ENCODE data around the gene DZIP1L.

The DZIP1L gene

DNA sequence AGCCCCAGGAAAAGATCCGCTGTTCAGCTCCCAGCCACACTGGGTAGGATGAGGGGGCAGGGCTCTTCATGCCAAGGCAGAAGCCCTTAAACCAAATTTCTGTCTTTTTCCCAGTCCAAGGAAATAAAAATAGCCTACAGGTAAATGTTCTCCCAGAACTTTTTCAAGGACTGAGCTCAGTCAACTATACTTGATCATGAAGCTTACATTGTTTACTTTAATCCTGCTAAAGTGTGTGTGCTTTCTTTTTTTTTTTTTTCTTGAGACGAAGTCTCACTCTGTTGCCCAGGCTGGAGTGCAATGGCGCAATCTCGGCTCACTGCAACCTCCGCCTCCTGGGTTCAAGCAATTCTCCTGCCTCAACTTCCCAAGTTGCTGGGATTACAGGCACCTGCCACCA is 87.6 kb downstream of the DZIP1L start:
- Histone ChIP-seq H3K27me3 (no peaks in the 10 kb centered on the region), H3K36me3 (peaks cover 11 to 40% (median 37%) of the 10 kb centered on the region in 3 donors), H3K4me1 (no peaks in the 10 kb centered on the region), H3K27ac (no peak overlapping the region), H3K4me3 (no peak overlapping the region), H3K9me3 (no peaks in the 10 kb centered on the region)
- DNase-seq: no peak
- intact Hi-C loops (cut with DNase I; ENCODE audit: low total_unique reads): no loop called here
- TF ChIP-seq, protein P1, sequence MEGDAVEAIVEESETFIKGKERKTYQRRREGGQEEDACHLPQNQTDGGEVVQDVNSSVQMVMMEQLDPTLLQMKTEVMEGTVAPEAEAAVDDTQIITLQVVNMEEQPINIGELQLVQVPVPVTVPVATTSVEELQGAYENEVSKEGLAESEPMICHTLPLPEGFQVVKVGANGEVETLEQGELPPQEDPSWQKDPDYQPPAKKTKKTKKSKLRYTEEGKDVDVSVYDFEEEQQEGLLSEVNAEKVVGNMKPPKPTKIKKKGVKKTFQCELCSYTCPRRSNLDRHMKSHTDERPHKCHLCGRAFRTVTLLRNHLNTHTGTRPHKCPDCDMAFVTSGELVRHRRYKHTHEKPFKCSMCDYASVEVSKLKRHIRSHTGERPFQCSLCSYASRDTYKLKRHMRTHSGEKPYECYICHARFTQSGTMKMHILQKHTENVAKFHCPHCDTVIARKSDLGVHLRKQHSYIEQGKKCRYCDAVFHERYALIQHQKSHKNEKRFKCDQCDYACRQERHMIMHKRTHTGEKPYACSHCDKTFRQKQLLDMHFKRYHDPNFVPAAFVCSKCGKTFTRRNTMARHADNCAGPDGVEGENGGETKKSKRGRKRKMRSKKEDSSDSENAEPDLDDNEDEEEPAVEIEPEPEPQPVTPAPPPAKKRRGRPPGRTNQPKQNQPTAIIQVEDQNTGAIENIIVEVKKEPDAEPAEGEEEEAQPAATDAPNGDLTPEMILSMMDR (IDR thresholded peaks at IDR 0.05): no peak

DNA sequence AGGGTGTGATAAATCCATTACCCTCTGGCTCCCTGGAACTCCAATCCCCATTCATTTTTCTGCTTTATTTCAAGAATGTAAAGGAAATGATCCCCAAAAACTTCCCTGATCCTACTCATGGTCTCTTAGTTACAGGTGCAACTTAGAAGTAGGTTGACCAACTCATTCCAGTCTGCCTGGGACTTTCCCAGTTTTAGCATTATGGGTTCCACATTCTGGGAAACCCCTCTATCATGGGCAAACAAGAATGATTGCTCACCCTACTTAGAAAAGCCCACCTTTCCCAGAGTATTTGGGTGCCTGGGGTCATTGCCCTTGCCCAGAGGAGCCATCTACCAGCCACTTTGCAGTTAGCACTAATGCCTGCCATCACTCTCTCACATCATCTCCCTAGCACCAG is 89.9 kb downstream of the DZIP1L start:
- intact Hi-C loops (cut with DNase I; ENCODE audit: low total_unique reads): no loop called here
- Histone ChIP-seq H3K27ac (no peak overlapping the region), H3K9me3 (no peaks in the 10 kb centered on the region), H3K36me3 (peaks cover 5 to 35% (median 34%) of the 10 kb centered on the region in 3 donors), H3K4me1 (no peaks in the 10 kb centered on the region), H3K4me3 (no peak overlapping the region), H3K27me3 (no peaks in the 10 kb centered on the region)
- TF ChIP-seq, protein P1 (IDR thresholded peaks at IDR 0.05): no peak
- no peak for DNase-seq

DNA sequence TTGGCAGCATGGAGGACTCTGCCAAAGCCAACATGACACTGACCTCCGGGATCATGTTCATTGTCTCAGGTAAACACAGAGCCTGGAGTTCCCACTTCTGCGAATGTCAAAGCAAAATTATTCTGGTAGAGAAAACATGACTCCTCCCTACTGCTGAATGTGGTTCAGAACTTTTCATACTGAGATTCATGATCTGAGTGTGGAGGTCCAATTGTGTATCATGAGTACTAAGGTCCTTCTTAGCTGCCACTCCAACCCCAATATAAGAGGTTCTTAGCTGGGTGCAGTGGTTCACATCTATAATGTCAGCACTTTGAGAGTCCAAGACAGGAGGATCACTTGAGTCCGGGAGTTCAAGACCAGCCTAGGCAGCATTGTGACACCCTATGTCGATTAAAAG is 91.7 kb downstream of the DZIP1L start:
- H3K4me3 ChIP-seq: no peak overlapping the region
- H3K27me3 ChIP-seq: no peaks in the 10 kb centered on the region
- intact Hi-C loops (cut with DNase I; ENCODE audit: low total_unique reads): no loop called here
- no peaks in the 10 kb centered on the region for H3K9me3 ChIP-seq
- no peak for DNase-seq
- TF ChIP-seq, protein P1 (IDR thresholded peaks at IDR 0.05): no peak
- no peak overlapping the region for H3K27ac ChIP-seq
- H3K4me1 ChIP-seq: no peaks in the 10 kb centered on the region
- H3K36me3 ChIP-seq: peaks cover 5 to 23% (median 19%) of the 10 kb centered on the region in 3 donors

DNA sequence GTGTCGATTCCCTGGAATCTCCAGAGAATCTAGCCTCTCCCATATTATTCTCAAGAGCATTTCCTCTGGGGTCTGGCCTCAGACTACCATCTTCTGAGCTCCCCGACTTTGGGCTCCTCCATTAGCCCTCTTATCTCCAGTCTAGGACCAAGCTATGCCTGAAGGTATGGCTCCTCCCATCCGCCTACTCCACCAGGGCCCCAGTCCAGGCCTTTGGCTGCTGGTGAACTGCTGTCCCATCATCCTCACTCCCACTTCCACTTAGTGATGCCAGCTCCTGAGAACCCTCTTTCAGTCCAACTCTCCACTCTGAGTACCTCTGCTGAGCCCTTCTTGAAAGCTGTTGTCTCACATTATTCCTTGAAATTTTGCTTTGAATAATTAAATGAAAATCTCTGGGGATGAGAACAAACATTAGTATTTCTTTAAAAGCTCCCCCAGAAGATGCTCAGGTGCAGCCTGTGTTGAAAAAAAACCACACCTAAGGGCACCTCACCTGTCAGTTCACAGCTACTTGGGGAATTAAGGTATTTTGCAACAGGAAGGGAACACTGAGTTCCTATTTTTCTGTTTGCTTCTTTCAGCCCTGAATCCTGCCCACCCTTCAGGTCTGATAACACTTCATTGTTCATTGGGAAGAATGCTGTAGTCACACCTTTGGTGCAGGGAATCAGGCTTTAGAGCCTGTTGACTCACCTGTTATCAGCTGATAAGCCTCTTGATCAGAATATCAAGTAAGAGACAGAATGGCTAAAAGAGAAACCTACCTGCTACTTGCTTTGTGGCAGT is 95.9 kb downstream of the DZIP1L start:
- no peaks in the 10 kb centered on the region for H3K27me3 ChIP-seq
- intact Hi-C loops (cut with DNase I; ENCODE audit: low total_unique reads): no loop called here
- no peaks in the 10 kb centered on the region for H3K4me1 ChIP-seq
- H3K27ac ChIP-seq: no peak overlapping the region
- DNase-seq: no peak
- TF ChIP-seq, protein P1 (IDR thresholded peaks at IDR 0.05): no peak
- no peaks in the 10 kb centered on the region for H3K9me3 ChIP-seq
- H3K36me3 ChIP-seq: peaks cover 5 to 19% (median 5%) of the 10 kb centered on the region in 3 donors
- no peak overlapping the region for H3K4me3 ChIP-seq

DNA sequence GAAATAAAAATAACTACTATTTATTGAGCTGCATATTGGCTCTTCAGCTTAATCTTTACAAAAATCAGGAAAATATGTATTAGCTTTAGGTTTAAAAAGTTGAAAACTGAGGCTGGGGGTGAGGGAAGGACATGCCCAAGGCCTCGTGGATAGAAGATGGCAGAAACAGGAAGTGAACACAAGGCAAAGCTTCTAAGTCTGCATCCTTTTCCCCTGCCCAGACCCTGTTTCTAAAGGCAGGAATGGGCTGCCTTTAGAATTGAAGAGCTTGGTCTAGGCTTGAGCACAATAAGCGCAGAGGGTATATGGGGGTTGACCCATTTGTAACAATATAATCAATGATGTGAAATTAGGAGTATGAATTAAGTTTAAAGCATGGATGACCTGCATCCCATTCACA is 99.3 kb downstream of the DZIP1L start:
- DNase-seq: no peak
- H3K4me3 ChIP-seq: no peak overlapping the region
- TF ChIP-seq, protein P1 (IDR thresholded peaks at IDR 0.05): no peak
- H3K27ac ChIP-seq: no peak overlapping the region
- intact Hi-C loops (cut with DNase I; ENCODE audit: low total_unique reads): no loop called here
- H3K36me3 ChIP-seq: peaks cover 0 to 7% (median 0%) of the 10 kb centered on the region in 3 donors
- no peaks in the 10 kb centered on the region for H3K27me3 ChIP-seq
- H3K4me1 ChIP-seq: no peaks in the 10 kb centered on the region
- no peaks in the 10 kb centered on the region for H3K9me3 ChIP-seq

All from tibial artery (tissue), 4 donors.